Superior temporal gyrus (tissue), 1 donor: ENCODE data around the gene TDRD9.

Source experiments
- DNase-seq: peaks from one replicate; pipeline ENCODE4 v3.0.0-alpha.2; 2016; ENCODE audit errors: extremely low spot score

The TDRD9 gene

DNA sequence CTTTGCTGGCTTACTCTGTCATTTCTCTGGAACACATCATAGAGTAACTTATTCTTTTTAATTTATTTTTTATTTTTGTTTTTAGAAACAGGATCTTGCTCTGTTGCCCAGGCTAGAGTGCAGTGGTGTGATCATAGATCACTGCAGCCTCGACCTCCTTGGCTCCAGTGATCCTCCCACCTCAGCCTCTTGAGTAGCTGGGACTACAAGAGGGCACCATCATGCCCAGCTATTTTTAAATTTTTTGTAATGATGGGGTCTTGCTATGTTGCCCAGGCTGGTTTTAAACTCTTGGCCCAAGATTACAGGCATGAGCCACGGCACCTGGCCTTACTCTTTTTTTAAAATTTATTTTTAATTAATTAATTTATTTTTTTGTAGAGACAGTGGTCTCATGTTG lies 46.3 kb downstream of the TDRD9 start:
- DNase-seq = no peak

DNA sequence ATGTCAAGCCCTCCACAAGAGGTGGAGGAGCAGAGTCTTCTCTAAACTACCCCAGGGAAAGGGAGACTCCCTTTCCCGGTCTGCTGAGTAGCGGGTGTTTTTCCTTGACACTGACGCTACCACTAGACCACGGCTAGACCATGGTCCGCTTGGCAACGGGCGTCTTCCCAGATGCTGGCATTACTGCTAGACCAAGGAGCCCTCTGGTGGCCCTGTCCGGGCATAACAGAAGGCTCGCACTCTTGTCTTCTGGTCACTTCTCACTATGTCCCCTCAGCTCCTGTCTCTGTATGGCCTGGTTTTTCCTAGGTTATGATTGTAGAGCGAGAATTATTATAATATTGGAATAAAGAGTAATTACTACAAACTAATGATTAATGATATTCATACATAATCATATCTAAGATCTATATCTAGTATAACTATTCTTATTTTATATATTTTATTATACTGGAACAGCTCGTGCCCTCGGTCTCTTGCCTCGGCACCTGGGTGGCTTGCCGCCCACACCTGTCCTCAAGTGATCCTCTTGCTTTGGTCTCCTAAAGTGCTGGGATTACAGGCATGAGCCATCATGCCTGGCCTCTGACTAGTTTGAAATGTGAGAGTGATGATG lies 52.5 kb downstream of the TDRD9 start:
- peak; percentile 26 for DNase-seq

DNA sequence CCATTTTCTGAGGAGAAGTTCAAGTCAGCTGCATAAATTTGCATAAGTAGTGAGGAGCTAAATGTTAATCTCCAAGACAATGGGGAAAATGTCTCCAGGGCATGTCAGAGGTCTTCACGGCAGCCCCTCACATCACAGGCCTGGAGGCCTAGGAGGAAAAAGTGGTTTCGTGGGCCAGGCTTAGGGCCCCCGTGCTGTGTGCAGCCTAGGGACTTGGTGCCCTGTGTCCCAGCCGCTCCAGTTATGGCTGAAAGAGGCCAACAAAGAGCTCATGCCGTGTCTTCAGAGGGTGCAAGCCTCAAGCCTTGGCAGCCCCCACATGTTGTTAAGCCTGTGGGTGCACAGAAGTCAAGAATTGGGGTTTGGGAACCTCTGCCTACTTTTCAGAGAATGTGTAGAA lies 55.9 kb downstream of the TDRD9 start:
- no peak for DNase-seq

DNA sequence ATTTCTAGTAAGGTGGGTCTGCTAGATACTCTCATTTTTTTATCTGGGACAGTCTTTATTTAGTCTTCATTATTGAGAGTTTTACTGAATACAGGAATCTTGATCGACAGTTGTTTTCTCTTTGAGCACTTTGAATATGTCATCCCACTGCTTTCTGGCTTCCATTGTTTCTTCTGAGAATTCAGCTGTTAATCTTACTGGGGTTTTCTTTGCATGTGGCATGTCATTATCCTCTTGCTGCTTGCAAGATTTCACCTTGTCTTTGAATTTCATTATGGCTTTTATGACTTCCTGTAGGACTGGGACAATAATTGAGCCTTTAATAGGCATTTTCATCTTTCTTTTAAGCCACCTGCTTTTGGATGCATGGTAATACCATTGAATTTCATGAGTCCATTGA lies 60.8 kb downstream of the TDRD9 start:
- no peak for DNase-seq

DNA sequence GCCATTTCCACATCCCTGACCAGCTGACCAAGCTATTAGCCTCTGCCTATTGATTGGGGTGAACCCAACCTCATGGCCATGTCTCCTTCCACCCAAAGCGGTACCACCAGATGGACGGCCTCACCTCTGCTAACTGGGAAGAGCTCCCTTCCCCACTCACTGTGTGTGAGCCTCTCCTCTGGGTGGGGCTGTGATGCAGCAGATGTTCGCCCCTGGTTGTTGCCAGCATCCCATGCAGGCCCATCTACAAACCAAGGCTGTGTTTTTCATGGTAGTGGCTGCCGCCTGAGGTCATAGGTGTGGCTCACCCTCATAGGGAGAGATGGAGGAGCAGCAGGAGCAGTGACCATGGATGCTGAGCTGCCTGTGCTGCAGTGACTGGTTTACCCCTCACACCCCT lies 61.7 kb downstream of the TDRD9 start:
- no peak for DNase-seq

DNA sequence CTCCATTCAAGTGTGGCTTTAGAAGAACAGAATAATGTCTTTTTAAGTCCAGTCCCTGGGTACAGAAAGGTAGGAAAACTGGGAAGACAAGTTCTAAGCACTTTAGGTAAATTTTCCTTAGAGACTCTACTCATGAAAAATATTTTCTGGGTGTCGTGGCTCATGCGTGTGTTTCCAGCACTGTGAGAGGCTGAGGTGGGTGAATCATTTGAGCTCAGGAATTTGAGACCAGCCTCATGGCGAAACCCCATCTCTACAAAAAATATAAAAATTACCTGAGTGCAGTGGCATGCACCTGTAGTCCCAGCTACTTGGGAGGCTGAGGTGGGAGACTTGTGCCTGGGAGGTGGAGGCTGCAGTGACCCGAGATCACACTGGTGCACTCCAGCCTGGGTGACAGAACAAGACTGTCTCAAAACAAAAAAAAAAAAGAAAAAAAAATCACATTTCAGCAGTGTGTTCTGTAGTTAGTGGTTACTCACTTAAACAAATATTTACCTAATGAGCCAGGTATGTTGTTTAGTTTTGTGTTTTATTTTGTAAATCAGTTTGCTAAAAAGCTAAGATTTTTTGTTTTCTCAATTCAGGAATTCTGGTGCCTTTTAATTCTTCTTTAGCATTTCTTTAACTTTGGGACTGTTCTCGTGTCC lies 66.4 kb downstream of the TDRD9 start:
- no peak for DNase-seq

DNA sequence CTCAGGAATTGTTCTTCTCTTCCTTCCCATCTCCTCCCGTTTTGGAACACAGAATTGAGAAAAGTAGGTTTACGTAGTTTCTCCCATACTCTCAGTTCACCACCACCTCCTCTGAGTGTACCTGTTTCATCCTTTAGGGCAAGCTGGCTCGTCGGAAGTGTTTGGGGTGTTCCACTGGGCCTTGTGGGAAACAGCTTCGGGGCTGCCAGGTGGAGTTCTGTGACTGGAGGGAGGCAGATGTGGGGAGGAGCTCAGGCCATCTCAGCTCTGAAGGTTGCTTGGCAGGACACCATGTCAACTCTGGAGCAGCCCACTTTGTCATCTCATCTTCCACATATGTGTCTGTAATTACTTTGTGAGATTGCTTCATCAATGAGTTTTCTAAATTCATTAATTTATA lies 67.6 kb downstream of the TDRD9 start:
- no peak for DNase-seq

DNA sequence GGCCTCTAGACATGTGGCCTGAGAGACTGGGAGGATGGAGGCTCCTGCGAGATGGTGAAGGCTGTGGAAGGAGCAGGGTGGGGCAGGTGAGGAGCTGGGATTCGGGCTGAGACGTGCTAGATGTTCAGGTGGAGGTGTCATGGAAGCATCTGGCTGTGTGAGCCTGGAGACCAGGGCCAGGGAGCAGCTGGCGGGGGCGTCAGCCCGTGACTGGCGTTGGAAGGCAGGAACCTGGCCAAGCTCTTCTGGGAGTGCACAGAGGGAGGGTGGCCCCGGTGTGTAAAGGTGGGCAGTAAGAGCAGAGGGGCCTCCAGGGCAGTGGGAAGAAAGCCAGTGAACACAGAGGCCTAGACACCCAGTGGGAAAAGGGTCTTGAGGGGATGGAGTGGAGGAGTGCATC lies 69.1 kb downstream of the TDRD9 start:
- no peak for DNase-seq

DNA sequence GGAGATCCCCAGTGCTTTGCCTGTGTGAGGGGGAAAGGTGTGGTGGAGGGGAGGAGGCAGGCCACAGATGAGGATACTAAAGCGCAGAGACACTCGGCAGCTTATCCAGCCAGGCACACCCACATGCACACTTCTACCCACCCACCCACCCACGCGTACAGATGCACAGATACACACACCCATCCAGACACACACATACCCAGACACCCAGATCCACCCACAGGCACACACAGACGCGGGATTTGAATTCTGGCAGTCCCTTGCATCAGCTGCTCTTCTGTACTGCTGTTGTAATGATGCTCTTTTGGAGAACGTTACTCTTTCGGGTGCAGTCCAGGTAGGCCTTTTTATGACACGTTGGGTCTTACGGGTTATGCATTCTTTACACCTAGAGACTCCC lies 69.8 kb downstream of the TDRD9 start:
- no peak for DNase-seq

DNA sequence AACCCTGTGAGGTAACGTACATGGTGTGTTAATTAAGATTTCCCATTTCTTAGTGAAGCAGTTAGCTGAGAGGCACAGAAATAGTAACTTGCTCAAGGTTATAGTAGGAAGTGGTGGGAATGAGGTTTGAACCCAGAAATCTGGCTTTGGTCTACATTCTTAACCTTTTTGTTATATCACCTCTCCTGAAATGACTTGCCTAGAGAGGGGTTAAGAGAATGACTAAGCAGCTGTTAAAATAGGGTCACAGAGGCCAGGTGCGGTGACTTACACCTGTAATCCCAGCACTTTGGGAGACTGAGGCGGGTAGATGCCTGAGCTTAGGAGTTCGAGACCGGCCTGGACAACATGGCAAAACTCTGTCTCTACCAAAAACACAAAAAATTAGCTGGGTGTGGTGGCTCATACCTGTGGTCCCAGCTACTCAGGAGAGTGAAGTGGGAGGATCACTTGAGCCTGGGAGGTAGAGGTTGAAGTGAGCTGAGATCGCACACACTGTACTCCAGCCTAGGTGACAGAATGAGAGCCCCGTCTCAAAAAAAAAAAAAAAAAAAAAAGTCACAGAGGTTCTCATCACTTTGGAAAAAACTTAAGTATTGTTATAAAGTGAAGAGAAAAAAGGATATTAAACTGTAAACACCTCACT lies 71.7 kb downstream of the TDRD9 start:
- no peak for DNase-seq

DNA sequence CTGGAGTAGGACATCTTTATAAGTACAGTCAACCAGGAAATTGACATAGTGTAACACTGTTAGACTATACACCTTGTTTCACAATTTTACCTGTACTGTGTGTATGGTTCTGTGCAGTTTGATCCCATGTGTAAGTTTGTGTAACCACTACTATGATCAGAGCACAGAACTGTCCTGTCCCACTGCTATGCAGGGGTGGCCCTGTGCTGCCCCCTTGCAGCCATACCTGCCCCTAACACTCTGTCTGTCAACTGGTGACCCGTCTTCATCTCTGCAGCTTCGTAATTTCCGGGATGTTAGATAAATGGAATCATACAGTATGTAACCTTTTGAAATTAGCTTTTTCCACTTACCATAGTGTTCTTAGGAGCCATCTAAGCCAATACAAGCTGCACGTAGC lies 72.7 kb downstream of the TDRD9 start:
- no peak for DNase-seq

DNA sequence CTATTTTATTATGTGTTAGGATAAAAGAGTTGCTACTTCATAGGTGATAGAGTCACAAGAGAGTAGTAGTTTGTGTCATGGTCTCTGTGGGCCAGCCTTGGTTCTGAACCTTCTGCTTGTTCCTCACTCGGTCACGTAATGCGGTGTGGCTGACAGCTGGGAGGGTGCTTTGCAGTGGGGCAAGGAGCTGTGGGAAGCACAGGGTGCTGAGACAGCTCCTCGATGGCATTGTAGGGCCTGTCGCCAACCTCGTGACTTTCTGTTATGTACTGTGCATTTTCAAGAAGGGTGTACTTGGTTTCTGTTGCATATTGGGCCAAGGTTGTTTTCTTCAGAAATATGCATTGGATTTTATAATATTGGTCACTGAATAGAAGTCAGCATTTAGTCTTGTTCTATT lies 75.4 kb downstream of the TDRD9 start:
- no peak for DNase-seq

DNA sequence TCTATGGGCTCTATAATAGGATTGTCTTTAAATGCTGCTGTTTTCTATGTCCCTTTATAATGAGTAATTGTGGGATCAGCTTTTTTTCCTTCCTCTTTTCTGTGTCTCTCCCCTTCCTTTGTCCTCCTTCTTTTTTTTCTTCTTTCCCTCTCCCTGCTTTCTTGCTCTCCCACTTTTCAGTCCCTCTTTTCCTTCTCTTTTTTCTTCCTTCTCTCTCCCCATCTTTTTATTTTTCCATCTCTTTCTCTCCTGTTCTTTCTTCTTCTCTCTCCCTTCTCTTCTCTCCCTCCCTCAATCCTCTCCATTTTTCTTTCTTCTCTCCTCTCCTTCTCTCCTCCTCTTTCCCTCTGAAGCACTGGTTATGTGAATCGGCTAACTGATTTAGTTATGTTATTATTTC lies 76.6 kb downstream of the TDRD9 start:
- DNase-seq = no peak

DNA sequence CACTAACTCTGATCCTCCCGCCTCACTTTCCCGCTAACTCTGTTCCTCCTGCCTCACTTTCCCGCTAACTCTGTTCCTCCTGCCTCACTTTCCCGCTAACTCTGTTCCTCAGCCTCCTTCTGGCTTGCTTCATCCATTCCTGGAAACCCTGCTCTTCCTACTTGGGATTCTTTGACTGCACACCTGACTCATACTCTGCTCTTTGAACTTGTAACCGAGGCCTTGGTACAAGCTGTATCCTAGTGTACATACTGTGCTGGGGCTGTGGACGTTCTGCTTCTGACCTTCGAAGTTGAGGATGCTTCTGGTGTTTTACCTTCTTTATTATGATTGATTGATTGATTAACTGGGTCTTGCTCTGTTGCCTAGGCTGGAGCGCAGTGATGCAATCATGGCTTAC lies 77.2 kb downstream of the TDRD9 start:
- no peak for DNase-seq

DNA sequence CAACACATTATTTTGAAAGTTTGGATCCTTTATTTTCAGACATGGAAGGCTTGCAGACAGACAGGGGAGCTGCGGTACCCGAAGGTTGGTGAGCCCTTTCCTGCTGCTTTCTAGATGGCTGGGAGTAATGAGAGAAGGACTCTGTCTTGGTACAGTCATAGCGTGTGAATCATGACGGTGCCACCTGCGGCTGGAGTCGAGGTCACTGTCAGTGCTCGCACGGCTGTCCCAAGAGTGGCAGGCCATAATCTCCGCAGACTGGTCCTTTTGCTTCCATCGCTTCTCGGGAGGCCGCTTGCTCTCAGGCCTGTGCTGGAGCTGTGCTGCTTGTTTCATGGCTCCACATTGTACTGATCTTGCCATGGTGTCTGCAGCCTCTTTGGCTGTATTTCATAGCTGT lies 78.9 kb downstream of the TDRD9 start:
- DNase-seq = no peak

DNA sequence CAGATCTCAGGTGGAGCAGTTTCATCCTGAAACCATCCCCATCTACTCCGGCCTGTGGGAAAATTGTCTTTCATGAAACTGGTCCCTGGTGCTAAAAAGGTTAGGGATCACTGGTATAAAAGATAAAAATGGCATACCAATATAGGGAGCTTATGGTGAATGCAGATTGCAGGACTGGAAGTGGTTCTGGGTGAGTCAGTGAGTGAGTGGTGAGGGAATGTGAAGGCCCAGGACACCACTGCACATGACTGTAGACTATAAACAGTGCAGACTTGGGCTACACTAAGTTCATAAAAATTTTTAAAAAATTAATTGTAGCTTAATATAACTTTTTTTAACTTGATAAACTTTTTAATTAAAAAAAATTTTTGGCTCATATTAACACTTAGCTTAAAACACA lies 81.0 kb downstream of the TDRD9 start:
- DNase-seq = no peak

DNA sequence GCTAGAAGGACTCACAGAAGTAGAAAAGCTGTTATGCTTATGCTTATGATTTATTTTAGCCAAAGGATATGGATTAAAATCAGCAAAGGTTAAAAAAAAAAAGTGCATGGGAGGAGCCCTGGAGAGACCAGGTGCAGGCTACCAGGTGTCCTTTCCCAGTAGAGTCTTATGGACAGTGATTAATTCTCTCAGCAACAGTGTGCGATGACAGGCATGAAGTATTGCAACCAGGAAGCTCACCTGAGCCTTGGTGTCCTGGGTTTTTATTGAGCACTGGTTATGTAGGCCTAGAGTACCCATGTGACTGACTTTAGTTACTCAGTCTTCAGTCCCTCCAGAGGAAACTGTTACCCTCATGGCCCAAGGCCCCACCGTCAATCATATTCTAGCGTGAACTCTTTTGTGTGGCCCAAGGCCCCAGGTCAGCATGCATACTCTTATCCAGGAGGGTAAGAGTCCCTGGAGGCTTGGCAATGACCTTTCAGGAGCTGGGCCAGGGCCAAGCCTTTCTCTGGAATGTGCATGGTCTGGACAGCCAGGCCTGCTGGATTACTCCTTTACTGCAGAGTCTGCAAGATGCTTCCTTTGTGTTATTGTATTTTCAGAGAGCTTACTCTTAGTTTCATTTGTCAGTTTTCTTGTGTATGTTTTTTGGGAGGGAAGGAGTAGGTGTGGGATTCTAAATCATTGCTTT lies 83.7 kb downstream of the TDRD9 start:
- no peak for DNase-seq

DNA sequence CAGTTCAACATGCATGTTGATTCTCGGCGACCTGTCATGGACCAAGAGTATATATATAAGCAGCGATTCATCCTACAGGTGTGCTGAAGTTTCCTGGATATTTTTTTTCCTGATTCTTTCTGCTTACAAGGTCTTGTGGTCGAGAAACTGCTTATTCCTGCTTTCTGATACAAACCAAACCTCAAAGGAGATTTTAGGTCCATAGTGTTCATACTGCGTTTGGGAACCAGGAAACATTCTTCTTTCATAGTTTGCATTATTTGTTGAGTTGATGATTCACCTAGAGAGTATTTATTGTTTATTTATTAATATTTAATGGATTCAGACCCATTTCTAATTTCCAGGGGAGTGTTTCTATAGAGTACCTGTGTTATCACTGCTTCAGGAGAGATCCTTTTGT lies 86.5 kb downstream of the TDRD9 start:
- no peak for DNase-seq

DNA sequence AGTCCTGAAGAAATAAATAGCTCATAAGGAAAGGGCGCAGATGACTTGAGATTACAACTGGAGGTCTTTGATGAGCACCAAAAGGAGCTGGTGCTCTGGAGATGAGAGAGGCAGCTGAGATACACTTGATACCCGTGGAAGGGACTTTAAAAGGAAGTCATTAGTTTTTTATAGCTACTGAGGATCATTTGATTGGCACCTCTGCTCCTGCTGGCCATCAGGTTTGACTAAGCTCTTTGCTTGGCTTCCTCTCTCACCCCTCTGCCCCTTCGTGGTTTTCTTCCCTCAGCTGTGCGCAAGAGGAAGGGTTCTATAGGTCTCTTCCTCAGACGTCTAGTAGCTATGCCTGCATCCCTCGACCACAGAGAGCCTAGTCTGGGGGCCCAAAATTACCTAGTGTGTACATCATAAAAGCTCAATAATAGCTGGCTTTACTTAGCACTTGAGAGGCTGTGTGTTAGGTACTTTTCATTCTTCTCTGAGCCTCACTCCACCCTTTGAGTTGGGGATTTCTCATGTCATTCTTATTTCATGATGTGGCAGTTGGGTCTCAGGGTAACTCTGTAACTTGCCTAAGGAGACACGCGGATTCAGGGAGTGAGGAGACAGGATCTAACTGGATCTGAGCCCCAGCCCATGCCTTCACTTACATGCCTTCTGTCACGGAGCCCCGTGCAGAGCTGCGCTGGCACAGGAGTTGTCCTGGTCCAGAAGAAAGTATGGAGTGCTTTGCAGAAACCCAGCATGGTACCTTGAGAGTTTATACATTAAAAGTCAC lies 88.8 kb downstream of the TDRD9 start:
- DNase-seq = no peak

DNA sequence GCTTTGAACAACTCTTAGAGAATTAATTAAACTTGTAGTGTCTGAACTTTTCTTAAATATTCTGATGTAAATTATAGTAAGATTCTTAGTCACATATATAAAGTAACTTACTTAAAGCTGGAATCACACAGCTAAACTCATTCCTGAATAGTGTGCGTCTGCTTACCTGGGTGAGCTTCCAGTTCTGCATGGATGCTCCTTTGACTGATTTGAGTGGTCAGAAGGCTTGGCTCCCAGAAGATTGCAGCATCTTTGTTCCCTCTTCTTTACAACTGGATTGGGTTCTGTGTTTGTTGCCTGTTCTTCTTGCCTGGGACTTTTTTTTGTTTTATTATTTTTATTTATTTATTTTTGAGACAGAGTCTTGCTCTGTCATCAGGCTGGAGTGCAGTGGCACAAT lies 90.8 kb downstream of the TDRD9 start:
- DNase-seq = no peak

DNA sequence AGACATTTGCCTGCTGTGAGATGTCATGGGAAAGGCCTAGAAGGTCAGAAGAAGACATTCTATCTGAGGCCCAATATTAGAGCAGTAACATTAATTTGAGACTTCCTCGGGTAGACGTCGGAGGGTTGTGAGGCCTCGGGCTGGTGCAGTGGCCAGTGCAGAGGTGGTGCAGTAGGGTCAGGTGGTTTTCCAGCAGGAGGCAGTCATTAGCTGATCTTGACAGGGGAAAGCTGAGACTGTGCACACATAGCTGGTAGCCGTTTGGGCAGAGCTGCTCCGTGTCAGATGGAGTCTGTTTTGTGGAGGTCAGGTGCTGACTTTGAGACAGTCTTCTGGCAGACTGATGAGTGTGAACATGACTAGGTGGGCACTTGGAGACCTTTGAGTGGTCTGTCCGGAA lies 91.5 kb downstream of the TDRD9 start:
- DNase-seq = no peak

DNA sequence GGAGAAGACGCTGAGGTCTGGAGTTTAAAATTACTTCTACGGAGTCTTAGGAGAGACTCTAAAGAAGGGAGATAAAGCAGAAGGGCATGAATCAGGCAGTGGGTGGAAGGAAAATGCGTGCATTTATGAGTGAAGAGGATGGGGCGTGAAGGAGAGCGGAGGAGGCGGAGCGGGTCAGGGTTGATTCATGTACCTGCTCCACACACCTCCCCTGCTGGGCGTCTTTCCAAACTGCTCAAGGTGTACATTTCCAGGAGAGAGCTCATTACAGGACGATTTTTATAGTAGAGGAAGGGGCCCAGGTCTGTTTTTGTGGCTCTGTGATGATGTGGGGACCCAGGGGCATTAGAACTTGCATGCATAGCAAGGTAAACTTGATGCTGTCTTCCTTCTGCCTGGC lies 92.2 kb downstream of the TDRD9 start:
- DNase-seq = no peak
